ENCODE data around the gene C11orf68.

Gene C11orf68

DNA sequence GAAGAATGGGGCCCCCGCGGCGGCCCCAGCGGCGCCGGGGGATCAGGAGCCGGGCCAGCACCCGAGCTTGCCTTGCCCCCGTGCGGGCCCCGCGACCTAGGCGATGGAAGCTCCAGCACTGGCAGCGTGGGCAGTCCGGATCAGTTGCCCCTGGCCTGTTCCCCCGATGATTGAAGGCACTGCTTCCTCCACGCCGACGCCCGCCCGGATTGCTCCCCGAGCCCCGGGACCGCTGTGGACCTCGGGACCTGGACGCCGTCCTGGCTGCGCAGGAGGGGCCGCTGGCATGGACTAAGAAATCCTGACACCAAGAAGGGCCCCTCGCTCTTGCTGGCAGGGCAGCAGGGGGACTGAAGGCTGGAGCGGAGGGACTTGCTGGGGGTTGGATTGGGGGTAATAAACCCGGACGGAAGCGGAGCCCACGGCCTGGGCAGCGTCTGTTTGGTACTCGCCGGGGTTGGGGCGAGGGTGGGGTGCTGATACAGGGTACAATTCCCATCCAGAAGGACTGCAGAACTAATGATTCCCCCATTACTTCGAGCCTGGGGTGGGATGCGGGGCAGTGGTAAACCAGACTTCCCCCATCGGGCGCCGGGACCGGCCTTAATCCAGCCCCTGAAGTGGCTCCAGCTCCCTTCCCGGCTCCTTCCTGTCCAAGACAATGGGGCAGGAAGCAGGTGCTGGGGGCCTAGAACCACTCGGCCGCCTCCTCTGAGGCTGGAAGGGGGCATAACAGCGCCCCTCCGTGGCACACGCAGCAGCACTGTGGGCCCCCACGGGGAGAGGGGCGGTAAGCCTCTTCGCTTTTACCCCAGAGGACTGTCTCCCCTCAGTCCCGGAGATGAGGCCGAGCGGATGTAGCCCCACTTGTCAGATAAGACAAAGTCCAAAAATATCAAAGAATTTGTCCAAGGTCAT, 27.4 kb downstream of the C11orf68 start:
- DNase-seq: peak in 5 of 56 donors; percentile 11 to 34 (median 17)

DNA sequence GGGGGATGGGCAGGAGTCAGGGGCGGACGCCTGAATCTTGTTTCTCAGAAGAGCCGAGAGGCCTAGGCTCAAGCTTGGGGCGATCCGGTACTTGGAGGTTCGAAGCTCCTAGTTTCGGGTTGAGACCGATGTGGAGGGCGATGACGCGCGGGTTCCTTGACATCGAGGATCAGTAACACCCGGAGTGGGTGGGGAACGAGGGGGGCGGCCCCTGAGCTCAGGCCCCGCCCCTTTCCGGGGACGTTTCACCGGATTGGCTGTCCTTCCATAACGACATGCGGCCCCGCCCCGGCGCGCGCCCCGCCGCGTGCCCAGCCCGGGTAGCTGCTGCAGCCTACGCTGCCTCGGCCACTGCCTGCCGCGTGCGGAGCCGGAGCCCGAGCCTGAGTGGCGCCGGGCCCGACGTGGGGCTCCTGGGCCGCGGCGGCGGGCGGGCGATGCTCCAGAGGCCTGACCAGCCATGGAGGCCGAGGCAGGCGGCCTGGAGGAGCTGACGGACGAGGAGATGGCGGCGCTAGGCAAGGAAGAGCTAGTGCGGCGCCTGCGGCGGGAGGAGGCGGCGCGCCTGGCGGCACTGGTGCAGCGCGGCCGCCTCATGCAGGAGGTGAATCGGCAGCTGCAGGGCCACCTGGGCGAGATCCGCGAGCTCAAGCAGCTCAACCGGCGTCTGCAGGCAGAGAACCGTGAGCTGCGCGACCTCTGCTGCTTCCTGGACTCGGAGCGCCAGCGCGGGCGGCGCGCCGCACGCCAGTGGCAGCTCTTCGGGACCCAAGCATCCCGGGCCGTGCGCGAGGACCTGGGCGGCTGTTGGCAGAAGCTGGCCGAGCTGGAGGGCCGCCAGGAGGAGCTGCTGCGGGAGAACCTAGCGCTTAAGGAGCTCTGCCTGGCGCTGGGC, 28.3 kb downstream of the C11orf68 start, which contains the start of gene CCDC85B:
Gene CCDC85B (plus strand): TSS at position 350 of the 895 bp plus-strand sequence. CDS start 111 bp downstream, at position 461.
- peak; percentile 70 to 99 (median 96) for DNase-seq

DNA sequence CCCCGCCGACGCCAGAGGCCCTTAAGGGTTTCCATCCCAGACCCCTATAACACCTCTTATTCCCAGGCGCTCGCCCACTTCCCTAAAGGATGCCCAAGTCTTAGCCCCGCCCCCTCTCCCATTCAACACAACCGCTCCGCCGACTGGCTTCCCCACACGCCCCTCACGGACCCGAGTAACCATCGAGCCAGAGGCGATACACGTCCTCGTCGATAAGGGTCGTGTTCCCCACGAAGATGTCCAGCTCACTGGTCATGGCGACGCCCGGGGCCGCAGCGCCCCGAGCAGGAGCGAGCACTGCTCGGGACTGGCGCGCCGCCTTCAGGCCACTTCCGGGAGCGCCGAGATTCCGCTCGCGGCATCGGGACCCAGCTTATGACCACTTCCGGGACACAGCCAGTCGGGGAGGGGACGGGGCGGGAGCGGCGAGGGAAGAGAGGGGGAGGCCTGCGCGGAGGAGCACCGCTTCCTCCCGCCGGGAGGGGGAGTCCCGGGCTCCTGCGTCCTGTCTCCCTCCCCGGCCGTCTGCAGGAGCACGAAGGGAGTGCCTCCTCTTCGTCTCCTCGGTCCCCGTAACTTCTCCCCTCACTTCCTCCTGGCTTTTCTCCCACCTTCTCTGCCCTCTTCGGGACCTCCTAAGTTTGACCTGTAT, 30.6 kb downstream of the C11orf68 start, which contains the start of gene FIBP:
Gene FIBP (minus strand): TSS at position 309 of the 652 bp plus-strand sequence. CDS start 53 bp downstream, at position 256.
- DNase-seq: peak in 55 of 56 donors; percentile 82 to 98 (median 95)

DNA sequence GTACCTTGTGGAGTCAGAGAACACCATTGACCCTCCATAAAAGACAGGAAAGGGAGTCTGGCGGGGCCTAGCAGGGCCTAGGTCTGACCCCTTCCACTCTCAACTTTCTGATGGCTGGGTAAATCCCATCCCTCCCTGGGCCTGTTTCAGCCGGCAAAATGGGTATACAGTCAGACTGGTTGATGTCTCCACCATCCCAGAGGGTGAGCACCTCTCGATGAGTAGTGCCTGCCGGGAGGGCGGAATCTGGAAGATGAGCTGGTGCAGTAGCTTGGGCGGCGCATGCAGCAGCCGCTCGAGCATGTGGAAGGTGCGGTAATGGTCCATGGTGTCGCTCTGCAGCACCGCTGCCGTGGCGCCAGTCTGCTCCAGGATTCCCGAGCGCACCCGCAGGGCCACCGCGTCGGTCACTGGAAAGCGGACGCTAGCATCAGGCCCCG, 31.1 kb downstream of the C11orf68 start:
- peak in 8 of 56 donors; percentile 42 to 75 (median 63) for DNase-seq

DNA sequence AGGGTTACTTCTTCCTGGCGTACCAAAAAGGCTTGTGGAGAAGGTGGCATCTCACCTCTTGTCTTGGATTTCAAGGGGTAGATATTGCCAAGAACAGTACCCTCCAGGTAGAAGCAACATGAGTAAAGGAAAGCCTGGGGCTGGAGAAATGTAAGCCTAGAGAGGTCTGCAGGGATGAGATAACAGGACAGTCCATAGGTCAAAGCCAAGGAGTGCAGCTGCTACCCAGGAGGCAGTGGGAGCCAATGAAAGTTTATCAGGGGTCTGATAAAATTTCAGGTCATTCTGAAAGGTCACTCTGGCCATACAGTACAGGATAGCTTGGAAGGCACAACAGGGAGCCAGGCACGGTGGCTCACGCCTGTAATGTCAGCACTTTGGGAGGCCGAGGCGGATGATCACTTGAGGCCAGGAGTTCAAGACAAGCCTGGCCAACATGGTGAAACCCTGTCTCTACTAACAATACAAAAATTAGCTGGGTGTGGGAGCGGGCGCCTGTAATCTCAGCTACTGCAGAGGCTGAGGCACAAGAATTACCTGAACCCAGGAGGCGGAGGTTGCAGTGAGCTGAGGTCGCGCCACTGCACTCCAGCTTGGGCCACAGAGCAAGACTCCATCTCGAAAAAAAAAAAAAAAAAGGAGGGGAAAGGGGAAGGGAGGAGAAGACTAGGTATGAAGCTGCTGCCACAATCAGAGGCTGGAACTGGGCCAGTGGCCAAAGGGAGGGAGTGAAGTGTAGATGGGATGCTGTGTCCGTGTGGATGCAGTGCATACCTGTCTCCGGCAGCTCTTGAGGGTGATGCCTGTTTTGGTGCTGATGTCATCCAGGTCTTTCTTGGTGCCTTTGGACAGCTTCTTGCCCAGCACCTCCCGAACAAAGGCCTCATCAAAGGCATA, 31.8 kb downstream of the C11orf68 start:
- DNase-seq: no peak

DNA sequence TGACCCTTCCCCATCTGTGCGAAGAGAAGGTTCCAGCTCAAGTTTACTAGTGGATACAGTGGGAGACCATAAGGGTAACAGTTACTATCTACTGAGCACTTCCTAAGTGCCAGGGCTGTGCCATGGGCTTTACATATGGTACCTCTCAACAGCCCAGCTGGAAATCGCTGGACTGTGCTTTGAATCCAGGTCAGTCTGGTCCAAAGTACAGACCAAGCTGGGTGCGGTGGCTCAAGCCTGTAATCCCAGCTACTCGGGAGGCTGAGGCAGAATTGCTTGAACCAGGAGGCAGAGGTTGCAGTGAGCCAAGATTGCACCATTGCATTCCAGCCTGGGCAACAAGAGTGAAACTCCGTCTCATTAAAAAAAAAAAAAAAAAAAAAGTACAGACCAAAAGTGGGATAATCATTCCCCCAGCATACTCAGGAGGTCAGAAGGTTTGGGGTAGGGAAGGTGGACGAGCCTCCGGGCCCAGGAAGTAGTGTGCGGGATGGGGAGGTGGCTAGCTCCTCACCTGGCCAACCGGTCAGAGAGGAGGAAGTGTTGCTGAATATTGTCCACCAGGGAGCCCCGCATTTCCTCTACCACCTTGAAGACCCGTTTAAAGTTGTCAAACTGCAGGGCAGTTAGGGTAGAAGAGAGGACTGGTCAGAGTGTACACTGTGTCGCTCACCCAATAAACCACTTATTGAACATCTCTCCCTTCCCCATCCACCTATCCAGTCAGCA, 32.9 kb downstream of the C11orf68 start:
- DNase-seq: no peak

DNA sequence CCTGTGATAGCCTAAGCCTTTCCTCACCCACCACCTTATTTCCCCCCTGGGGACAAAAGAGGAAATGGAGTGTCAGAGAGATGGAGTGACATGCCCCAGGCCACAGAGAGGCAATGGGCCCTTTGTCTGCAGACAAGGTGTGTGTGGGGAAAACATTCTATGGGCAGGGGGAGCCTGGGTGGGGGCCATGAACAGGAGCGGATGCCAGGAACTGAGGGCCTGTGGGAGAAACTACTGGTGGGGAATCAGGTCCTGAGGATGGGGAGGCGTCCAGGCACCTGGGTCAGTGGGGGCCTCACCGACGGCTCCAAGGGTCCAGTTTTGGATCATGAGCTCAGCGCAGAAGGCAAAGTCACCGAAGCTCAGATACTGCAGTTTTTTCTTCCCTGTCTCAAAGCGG, 33.6 kb downstream of the C11orf68 start:
- DNase-seq: no peak

DNA sequence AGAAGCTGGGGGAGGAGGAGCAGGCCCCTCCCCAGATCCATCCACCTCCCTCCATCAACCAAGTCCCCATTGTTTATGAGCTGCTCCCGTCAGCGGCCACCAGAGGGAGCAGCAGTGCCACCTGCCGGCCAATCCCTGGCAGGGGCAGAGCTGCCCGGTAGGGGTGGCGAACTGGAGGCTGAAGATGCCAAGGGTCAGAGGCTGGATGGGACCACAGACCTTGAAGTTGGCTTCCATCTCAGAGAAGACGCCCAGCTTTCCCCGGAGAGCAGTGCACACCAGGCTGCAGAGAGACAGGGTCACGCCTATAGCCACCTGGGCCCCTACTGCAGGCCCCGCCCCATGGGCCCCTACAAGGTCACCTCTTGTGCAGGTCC, 34.2 kb downstream of the C11orf68 start:
- peak in 49 of 56 donors; percentile 12 to 87 (median 57) for DNase-seq

DNA sequence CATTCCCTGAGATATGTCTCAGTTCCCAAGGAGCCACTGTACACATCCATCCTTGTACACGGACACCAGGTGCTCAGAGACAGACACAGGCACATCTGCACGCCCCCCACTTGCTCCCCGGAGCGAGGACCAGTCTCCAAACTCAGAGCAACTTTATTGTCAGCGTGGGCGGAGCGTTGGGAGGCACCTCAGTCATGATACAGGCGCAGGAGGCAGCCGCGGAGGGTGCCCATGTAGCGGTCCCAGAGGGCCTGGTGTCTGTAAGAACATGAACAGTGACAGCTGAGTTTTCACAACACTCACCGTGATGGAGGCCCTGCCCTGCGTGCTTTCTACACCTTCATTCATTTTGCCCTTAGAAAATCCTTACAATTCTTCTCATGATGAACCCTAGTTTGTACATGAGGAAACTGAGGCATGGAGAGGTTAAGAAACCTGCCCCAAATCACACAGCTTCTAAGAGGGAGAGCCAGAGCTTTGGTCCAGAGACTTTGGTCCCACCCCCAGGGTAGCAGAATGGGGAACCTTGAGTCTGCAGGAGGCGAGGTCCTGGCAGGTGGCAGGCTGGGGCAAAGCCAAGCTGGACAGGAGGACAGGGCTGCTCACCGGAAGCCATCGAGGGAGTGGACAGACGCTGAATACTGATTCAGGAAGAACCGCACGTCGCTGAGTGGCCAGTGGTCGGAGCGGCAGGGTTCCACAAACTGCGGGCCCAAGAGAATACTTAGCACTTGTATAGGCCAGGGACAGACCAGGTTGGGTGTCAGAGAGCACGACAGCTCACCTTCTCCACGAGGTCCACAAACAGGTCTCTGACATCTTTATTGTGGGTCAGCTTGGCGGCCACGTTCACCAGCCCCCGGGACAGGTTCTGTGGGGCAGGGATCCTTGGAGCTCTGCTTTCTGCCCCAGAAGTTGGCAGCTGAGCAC, 34.8 kb downstream of the C11orf68 start:
- no peak for DNase-seq

DNA sequence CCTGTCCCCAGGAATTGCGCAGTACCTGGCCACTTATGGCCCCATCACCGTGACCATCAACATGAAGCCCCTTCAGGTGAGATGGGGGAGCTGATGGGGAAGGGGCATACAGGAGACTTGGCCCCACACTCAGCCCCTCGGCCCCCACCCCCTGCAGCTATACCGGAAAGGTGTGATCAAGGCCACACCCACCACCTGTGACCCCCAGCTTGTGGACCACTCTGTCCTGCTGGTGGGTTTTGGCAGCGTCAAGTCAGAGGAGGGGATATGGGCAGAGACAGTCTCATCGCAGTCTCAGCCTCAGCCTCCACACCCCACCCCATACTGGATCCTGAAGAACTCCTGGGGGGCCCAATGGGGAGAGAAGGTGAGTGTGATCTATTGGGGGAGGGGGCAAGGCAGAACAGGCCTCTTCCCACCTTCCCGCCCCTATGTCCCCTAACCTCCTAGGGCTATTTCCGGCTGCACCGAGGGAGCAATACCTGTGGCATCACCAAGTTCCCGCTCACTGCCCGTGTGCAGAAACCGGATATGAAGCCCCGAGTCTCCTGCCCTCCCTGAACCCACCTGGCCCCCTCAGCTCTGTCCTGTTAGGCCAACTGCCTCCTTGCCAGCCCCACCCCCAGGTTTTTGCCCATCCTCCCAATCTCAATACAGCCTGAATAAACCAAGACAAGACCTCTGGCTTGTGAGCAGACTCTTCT, 35.7 kb downstream of the C11orf68 start:
- no peak for DNase-seq

DNA sequence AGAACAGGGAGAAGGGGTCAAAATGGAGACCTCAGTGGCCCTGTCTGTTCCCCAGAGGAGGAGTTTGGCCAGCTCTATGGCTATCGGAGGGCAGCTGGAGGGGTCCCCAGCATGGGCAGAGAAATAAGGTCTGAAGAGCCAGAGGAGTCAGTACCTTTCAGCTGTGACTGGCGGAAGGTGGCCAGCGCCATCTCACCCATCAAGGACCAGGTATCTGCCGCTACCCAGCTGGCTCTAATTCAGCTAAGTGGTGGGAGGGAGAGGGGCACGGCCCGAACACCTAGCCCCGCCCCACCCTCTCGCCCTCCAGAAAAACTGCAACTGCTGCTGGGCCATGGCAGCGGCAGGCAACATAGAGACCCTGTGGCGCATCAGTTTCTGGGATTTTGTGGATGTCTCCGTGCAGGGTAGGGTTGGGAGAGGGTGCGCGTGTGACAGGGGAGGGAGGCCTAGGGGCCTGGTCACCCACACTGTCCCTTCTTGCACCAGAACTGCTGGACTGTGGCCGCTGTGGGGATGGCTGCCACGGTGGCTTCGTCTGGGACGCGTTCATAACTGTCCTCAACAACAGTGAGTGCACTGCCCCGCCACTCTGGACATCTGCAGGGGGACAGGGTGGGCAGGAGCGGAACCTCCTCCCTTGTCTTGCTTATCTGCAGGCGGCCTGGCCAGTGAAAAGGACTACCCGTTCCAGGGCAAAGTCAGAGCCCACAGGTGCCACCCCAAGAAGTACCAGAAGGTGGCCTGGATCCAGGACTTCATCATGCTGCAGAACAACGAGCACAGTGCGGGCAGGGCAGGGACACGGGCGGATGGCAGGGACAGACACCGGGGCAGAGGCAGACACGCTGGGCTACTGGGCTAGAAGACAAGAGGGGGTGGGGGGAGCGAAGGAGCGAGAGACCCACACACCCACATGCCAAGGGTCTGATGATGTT, 36.5 kb downstream of the C11orf68 start:
- no peak for DNase-seq

DNA sequence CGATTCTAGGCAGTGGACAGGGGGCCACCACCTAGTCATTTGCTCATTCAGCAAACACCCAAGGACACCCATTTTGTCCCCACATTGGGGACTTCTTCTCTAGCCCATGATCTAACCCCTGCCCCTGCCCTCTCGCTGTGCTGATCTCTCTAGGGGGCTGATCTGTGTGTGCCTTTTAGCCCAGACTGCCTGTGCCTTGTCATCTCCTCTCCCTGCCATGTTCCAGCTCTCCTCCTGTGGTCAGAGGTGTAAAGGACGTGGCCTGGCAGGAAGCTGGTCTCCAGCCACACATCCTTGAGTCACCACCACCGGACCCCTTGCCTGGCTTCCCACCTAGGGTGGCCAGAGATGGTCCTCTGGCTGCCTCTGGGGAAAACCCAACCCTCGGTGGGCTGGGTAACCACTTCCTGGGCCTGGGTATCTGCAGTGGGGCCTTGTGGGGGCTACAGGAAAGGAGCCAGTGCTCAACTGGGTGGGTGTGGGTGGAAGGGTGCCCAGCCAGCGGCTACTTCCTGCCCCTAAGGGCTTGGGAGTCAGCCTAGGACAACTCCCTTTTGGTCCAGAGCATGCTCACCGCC, 37.9 kb downstream of the C11orf68 start:
- no peak for DNase-seq

DNA sequence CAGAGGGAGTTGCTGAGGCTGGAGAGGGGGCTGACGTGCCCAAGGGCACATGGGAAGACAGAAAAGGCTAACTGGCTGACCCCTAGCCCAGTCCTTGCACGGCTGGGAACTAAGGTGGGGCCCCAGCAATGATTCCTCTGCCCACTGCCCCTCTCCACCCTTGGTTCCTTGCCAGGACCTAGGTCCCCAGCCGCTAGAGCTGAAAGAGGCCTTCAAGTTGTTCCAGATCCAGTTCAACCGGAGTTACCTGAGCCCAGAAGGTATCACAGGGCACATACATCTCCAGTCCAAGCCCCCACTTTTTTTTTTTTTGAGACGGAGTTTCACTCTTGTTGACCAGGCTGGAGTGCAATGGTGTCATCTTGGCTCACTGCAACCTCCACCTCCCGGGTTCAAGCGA, 38.8 kb downstream of the C11orf68 start:
- DNase-seq: no peak

DNA sequence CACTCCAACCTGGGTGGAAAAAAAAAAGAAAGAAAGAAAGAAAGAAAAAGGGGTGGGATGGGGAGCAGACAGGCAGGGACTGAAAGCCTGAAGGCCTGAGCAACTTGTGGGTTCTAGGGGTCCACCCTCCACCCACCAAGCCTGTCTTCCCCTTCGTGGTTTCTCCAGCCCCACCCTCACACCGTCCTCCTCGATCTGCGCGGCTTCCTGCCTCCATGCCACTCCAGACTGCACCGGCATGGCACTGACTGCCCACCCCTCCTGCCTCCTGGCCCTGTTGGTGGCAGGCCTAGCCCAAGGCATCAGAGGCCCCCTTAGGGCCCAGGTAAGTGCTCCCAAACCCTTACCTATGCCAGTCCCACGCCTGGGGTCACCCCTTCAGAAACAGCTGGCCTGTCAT, 39.2 kb downstream of the C11orf68 start, which contains the start of gene CTSW:
Gene CTSW (plus strand): TSS at position 221 of the 400 bp plus-strand sequence. CDS start 18 bp downstream, at position 239.
- no peak for DNase-seq

DNA sequence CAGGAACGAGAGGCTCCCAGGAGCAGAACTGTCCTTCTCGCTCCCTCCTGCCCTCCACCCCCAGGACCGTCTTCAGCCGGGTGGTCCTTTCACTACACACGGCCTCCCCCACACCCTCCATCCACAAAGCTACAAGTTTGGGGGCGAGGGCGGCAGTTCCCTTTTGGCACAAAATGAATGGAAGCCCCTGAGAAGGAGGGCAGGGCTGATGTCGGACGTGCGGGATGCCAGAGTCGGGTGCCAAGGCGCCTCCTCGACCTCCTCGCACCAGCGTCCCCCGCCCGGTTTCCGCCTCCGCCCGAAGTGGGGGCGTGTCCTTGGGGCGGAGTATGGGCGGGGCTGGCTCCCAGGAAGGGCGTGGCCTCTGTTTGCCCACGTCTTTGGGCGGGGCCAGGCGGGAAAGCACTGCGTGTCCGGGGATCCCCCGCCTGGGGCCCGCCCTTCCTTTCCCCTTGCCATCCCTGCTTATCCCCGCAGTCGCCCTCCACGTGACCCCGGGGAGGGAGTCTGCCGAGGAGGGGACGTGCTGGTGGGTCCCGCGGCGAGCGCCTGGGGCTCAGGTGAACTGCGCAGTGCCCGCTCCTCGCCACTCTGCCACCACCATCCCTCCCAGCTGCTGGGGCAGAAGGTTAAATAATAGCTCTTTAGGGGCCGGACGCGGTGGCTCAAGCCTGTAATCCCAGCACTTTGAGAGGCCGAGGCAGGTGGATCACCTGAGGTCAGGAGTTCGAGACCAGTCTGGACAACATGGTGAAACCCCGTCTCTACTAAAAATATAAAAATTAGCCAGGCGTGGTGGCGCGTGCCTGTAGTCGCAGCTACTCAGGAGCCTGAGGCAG, 45.3 kb downstream of the C11orf68 start:
- DNase-seq: peak; percentile 46 to 96 (median 86)

All from nucleus accumbens (tissue), 56 donors.